Erythroblast (primary cell): ENCODE measurements around the gene ANKRD35.
"Not testable (repeated sequence)": the region's sequence is repeated elsewhere in the genome, so short reads cannot be mapped to it uniquely, and the experiment has no call there.

Source experiments
- DNase-seq, 2 experiments: peaks; one replicate each; lab custom pipeline; 2025; lab: John Stamatoyannopoulos, UW
- GATA1 ChIP-seq: IDR thresholded peaks from 2 replicates; pipeline ENCODE4 v1.6.1; 2011; ENCODE audit warnings: low read depth, mild to moderate bottlenecking, control low read depth, low read length, moderate library complexity
- POLR2A ChIP-seq: IDR thresholded peaks from 2 replicates; pipeline ENCODE4 v1.6.1; 2011; ENCODE audit warnings: mild to moderate bottlenecking, low read length

Gene ANKRD35, protein sequence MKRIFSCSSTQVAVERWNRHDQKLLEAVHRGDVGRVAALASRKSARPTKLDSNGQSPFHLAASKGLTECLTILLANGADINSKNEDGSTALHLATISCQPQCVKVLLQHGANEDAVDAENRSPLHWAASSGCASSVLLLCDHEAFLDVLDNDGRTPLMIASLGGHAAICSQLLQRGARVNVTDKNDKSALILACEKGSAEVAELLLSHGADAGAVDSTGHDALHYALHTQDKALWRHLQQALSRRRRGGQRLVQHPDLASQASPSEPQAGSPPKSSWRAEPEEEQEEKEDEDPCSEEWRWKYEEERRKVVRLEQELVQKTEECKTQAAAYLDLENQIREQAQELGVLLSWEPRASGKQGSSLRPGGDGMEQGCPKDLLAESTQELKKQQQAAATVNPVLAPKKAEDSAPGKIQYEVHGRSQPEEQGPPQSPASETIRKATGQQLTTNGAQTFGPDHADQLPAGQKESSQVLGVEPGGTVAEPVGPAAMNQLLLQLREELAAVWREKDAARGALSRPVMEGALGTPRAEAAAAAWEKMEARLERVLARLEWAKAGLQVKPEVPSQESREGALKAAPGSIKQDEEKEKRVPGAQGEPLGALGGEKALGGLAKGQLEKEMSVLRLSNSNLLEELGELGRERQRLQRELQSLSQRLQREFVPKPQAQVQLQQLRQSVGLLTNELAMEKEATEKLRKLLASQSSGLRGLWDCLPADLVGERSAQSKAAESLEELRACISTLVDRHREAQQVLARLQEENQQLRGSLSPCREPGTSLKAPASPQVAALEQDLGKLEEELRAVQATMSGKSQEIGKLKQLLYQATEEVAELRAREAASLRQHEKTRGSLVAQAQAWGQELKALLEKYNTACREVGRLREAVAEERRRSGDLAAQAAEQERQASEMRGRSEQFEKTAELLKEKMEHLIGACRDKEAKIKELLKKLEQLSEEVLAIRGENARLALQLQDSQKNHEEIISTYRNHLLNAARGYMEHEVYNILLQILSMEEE

DNA sequence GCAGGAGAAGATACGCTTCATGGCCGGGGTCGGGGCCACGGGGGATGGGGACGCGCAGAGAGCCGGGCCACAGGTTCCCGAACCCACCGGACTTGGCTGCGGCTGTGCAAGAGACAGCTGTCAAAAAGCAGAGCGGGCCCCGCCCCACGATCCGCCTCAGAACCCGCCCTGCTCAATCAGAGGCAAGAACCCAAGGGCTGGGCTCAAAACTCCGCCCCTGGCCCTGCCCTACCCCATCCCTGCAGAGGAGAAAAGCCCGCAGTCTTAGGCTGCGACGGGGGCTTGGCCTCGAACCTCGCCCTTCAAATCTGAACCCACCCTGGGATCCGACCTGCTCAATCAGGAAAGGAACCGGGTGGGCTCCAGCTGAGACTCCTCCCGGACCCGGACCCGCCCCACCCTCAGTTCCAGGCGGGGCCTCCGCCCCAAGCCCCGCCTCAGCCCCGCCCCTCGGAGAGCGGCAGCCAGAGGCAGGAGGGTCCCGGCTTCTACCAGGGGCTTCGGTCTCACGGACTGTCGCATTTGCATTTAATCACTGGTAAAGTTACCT lies at the start of gene ANKRD35:
TSS of gene ANKRD35 (minus strand) at position 129 of the 550 bp plus-strand sequence. CDS start at position 21, 108 bp downstream.
- TF ChIP-seq POLR2A = no peak
- peak; percentile 82 to 84 for DNase-seq

DNA sequence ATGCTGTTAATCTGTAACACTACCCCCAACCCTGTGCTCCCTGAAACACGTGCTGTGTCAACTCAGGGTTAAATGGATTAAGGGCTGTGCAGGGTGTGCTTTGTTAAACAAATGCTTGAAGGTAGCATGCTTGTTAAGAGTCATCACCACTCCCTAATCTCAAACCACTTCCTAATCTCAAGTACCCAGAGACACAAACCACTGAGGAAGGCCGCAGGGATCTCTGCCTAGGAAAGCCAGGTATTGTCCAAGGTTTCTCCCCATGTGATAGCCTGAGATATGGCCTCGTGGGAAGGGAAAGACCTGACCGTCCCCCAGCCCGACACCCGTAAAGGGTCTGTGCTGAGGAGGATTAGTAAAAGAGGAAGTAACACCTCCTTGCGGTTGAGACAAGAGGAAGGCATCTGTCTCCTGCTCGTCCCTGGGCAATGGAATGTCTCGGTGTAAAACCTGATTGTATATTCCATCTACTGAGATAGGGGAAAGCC lies 46.9 kb upstream of the ANKRD35 start:
- peak; percentile 21 to 45 for DNase-seq

DNA sequence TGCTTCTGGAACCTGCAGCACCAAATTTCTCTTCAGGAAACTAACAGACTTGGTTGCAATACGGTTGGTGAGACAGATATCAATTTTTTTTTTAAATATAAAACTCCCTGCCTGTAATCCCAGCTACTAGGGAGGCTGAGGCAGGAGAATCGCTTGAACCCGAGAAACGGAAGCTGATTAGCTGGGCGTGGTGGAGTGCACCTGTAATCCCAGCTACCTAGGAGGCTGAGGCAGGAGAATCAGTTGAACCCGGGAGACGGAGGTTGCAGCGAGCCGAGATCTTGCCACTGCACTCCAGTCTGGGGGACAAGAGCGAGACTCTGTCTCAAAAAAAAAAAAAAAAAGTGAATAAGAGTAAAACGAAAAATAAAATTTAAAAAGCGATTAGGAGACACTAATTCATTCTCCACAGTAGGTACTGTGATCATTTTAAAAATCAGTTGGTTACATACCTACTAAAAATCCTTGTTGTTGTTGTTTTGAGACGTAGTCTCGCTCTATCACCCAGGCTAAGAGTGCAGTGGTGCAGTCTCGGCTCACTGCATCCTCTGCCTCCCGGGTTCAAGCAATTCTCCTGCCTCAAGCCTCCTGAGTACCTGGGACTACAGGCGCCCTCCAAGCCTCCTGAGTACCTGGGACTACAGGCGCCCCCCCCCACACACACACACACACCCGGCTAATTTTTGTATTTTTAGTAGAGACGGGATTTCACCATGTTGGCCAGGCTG lies 42.4 kb upstream of the ANKRD35 start:
- TF ChIP-seq GATA1 (no peak), POLR2A (no peak)
- DNase-seq = no peak

DNA sequence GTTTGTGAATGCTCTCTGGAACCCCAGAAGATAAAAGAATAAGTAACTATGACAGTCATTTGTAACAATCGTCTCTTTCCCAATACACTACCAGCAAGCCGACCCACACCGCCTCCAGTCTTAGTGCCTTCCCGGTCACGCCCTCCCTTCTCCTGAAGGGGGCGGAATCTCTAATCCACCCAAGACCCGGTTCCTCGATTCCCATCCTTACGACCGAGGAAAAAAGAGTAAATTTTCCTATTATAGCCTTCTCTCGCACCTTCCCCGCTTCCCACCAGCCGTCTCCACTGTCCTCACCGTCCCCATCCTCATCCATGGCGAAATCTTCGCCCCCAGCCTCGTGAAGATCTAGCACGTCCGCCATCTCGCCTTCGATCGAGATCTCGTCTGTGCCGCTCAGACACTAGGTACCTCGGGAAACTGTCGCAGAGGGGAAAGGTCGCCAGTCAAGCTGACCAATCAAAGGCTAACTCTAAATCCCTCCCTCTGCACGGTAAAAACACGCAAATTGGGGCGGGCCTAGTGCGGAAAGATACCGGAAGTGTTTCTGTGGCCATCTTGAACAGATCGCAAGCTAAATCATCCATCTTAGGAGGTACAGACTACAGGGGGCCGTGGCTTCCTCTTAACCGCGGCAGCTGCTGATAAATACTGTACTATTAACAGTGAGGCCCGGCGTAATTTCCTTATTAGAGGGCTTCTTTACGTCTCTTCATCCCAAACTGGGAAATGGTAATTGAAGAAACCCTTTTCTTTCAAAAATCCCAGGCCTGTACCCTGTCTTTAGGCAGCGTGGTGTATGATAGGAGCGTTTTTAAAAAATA lies 41.6 kb upstream of the ANKRD35 start, which contains the start of gene RBM8A:
TSS of gene RBM8A (minus strand) at position 422 of the 824 bp plus-strand sequence. CDS start at position 364, 58 bp downstream.
- peak; percentile 99 for TF ChIP-seq POLR2A
- no peak for TF ChIP-seq GATA1
- peak; percentile 98 to 99 for DNase-seq

DNA sequence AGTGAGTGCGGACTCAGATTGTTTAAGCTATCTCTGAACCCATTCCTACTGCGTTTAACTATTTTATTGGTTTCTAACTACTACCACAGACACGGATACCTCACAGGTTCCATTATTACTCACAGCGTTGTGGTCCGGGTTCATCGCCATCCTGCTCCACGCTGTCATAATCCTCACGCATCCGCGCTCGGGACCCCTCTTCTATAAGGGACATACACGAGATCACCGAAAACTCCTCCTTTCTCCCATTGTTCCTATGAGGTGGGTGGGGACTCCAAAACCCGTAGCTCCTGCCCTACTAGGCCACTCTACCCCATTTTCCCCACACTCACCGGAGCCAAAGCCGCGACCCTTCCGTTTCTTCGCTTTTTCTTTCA lies 41.0 kb upstream of the ANKRD35 start:
- no peak for TF ChIP-seq GATA1
- TF ChIP-seq POLR2A = no peak
- peak in 1 of 2 experiments; percentile 56 for DNase-seq

DNA sequence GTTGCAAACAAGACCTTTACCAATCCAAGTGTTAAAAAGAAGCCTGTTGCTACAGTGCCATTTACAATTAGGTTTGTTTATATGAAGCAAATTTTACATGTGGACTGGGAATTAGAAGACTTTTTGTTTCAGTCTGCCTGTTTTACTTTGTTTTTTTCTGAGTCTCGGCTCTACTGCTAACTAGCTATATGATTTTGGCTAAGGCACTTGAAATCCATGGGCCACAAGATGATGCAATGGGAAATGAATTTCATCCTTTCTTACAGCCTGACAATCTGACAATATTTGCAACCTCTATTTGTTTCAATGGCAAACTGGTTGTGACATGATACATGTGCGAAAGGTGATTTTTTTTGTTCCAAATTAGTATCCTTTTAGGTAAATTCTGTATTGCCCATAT lies 36.6 kb upstream of the ANKRD35 start:
- no peak for DNase-seq
- no peak for TF ChIP-seq POLR2A
- no peak for TF ChIP-seq GATA1

DNA sequence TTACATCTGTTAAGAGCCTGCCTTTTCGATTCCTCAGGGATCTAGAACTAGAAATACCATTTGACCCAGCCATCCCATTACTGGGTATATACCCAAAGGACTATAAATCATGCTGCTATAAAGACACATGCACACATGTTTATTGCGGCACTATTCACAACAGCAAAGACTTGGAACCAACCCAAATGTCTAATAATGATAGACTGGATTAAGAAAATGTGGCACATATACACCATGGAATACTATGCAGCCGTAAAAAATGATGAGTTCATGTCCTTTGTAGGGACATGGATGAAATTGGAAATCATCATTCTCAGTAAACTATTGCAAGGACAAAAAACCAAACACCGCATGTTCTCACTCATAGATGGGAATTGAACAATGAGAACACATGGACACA lies 34.6 kb upstream of the ANKRD35 start:
- DNase-seq = not testable (repeated sequence)

DNA sequence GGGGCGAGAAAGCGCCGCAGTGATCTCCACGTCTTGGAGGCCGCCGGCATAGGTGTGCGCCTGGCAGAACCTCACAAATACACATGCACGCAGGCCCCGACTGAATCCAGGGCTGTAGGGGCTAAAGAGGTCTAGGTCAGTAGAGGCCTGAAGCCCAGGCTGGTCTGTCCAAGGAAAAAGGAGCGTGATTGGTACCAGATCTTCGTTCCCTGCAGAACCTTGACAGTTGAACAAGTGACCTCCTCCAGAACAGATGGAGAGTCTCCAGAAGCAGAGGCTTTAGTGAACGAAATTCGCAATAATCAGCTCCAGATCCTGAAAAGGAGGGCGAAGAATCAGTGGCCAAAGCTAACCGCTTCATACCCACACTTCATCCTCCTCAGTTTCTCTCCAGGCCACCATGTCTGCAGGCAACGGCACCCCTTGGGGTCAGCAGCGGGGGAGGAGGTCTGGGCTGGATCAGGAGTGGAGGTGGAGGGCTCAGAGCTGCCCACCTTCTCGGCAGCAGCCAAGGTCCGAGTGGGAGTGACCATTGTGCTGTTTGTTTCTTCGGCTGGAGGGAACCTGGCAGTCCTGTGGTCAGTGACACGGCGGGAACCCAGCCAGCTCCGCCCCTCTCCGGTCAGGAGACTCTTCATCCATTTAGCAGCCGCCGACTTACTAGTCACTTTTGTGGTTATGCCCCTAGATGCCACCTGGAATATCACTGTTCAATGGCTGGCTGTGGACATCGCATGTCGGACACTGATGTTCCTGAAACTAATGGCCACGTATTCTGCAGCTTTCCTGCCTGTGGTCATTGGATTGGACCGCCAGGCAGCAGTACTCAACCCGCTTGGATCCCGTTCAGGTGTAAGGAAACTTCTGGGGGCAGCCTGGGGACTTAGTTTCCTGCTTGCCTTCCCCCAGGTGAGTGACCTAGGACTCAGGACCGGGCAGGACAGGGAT lies 33.6 kb upstream of the ANKRD35 start:
- TF ChIP-seq GATA1 = no peak
- peak; percentile 6 for TF ChIP-seq POLR2A
- DNase-seq = peak; percentile 60 to 70

DNA sequence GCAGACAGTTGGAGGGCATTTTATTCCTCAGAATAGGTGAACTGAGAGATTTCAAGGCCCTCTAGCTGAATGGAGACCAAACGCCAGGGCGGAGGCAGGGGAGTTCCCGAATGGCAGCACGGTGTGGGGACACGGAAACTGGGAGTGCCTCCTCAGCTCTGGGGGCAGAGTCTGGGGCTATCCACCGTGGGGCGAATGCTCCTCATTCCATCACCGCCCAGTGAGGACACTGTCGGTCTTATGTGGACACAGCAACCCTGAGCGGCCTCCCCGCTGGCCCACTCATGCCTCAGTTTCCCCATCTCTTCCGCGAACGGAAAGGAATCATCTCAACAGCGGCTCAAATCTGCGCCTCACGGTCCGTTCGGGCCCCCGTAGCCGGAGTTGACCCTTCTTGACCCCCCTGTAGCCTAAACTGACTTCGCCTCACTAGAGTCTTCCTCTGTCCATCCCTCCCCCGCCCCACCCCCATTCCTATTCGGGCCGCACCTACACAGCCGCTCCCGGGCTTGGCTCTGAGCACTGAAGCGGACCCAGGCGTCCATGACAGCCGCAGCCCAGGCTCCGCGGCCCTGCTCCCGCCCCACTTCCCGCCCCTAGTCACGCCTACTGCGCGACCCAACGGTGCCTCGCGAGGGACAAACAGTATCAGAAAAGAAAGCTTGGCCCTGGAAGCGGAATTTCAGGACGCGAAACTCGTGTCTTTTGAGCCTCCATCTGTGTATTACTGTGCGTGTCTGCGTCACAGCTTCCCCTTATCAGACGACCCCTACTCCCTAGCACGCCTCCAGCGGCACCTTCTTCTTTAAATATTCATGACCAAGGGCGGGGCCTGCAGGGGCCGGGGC lies 32.7 kb upstream of the ANKRD35 start, which contains the start of gene PEX11B:
TSS of gene PEX11B (minus strand) at position 574 of the 848 bp plus-strand sequence. CDS start at position 545, 29 bp downstream.
- TF ChIP-seq GATA1 (no peak), POLR2A (peak; percentile 73)
- peak; percentile 94 for DNase-seq

DNA sequence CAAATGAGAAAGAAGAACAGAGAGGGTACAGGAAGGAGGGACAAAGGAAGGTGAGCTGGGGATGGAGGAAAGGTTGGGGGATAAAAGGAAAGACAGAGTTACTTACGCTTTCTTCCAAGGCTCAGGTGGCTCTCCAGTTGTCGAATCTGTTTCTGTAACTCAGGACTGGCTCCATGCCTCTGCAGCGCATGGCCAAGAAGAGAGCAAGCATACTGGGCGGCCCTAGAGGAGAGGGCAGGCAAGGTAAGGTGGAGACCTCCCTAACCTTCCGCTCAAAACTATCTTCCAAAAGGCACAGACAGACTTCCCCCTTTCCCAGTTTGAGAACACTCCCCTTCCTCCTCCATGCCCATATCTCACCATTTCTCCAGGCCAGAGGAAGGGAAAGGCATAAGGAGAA lies 31.9 kb upstream of the ANKRD35 start:
- DNase-seq = no peak
- TF ChIP-seq GATA1 (no peak), POLR2A (no peak)
